SK-N-SH (cell line): ENCODE data around the gene C21orf91. TPM values are rescaled to one million over a fixed set of nuclear protein-coding genes. Genes with fewer than 3 reads are reported as not detected.

Source experiments
- CTCF ChIA-PET: fragments of 300-600, 350-600 bp; formaldehyde crosslinking; extraction: SDS; loops from one replicate; lab custom pipeline; 2021; lab: Yijun Ruan, JAX
- POLR2A ChIA-PET: fragments of 350-600 bp; sonication (Branson Sonifier 250); formaldehyde crosslinking; extraction: SDS; loops from one replicate; lab custom pipeline; 2020; ENCODE audit warnings: antibody characterized with exemption, inconsistent platforms; lab: Yijun Ruan, JAX
- DNase-seq: peaks from one replicate; pipeline ENCODE4 v3.0.0; 2012
- H2AFZ ChIP-seq: fragments of 200-600 bp; sonication (generic); 2 replicates; pipeline ENCODE4 v1.8.1; 2016; ENCODE audit warnings: antibody characterized with exemption, mild to moderate bottlenecking, low read depth
- H3F3A ChIP-seq: fragments of 200-600 bp; sonication (generic); replicated peaks from 2 replicates; pipeline ENCODE3; 2016; ENCODE audit warnings: antibody characterized with exemption, mild to moderate bottlenecking; ENCODE audit not compliant: insufficient read depth
- H3K27ac ChIP-seq, 2 experiments: fragments of 200-500 bp in 1 of 2; fragments of 200-600 bp in 1 of 2; sonication (Bioruptor generic) in 1 of 2; sonication (generic), shearing (Covaris generic) in 1 of 2; 2 replicates each; pipeline versions ENCODE4 v1.5.1 to v1.6.1; 2014 to 2016; ENCODE audit warnings: low read depth in 2 of 2, inconsistent platforms in 1 of 2, low read length in 1 of 2, mild to moderate bottlenecking in 1 of 2, mixed read lengths in 1 of 2
- H3K27me3 ChIP-seq: fragments of 200-600 bp; sonication (generic), shearing (Covaris generic); 2 replicates; pipeline ENCODE4 v1.6.1; 2016; ENCODE audit warnings: mixed run types; ENCODE audit not compliant: insufficient read depth
- H3K36me3 ChIP-seq, 2 experiments: fragments of 200-500 bp in 1 of 2; fragments of 200-600 bp in 1 of 2; sonication (Bioruptor generic) in 1 of 2; sonication (generic) in 1 of 2; replicated peaks in 1 of 2; 2 replicates each; pipeline versions ENCODE3 to v1.5.1; 2014 to 2016; ENCODE audit warnings: low read length in 1 of 2, mild to moderate bottlenecking in 1 of 2; ENCODE audit not compliant: insufficient read depth in 2 of 2, control insufficient read depth in 1 of 2
- H3K4me1 ChIP-seq, 2 experiments: fragments of 200-500 bp in 1 of 2; fragments of 200-600 bp in 1 of 2; sonication (Bioruptor generic) in 1 of 2; sonication (generic), shearing (Covaris generic) in 1 of 2; 2 replicates each; pipeline versions ENCODE4 v1.5.1 to v1.6.1; 2014 to 2016; ENCODE audit warnings: low read depth in 1 of 2, low read length in 1 of 2, mixed run types in 1 of 2; ENCODE audit not compliant: insufficient read depth in 2 of 2, control insufficient read depth in 1 of 2
- H3K4me2 ChIP-seq: fragments of 200-600 bp; sonication (generic), shearing (Covaris generic); 2 replicates; pipeline ENCODE4 v1.6.1; 2017; ENCODE audit warnings: mixed run types
- H3K4me3 ChIP-seq, 2 experiments: fragments of 200-500 bp in 1 of 2; fragments of 200-600 bp in 1 of 2; sonication (Bioruptor generic) in 1 of 2; sonication (generic), shearing (Covaris generic) in 1 of 2; 2 replicates each; pipeline versions ENCODE4 v1.5.1 to v1.8.1; 2014 to 2016; ENCODE audit warnings: low read depth in 2 of 2, inconsistent platforms in 1 of 2, low read length in 1 of 2, mild to moderate bottlenecking in 1 of 2, mixed read lengths in 1 of 2, moderate library complexity in 1 of 2
- H3K79me2 ChIP-seq: fragments of 200-600 bp; sonication (generic); 2 replicates; pipeline ENCODE4 v1.8.1; 2017; ENCODE audit warnings: mild to moderate bottlenecking; ENCODE audit not compliant: insufficient read depth
- H3K9ac ChIP-seq: fragments of 200-600 bp; sonication (generic); 2 replicates; pipeline ENCODE4 v1.6.1; 2017; ENCODE audit warnings: mixed run types
- H3K9me2 ChIP-seq: fragments of 200-600 bp; sonication (generic); 2 replicates; pipeline ENCODE4 v1.6.1; 2017; ENCODE audit warnings: mixed run types
- H3K9me3 ChIP-seq: fragments of 200-600 bp; sonication (generic); 2 replicates; pipeline ENCODE4 v1.6.1; 2017; ENCODE audit warnings: mixed run types, mild to moderate bottlenecking, moderate library complexity
- H4K20me1 ChIP-seq: fragments of 200-600 bp; sonication (generic); 2 replicates; pipeline ENCODE4 v1.6.1; 2017; ENCODE audit warnings: mild to moderate bottlenecking, mixed run types; ENCODE audit not compliant: insufficient read depth
- EP300 ChIP-seq, 2 experiments: IDR thresholded peaks; 2 replicates each; pipeline versions ENCODE4 v1.4.0 to v1.6.1; 2012; ENCODE audit warnings: borderline replicate concordance in 1 of 2, low read depth in 1 of 2, low read length in 1 of 2
- FOSL2 ChIP-seq: IDR thresholded peaks from 2 replicates; pipeline ENCODE4 v1.4.0; 2012; ENCODE audit warnings: low read depth, mild to moderate bottlenecking, moderate library complexity, borderline replicate concordance
- GATA2 ChIP-seq: sonication (generic); formaldehyde crosslinking; IDR thresholded peaks from 2 replicates; pipeline ENCODE4 v1.5.0; 2020; ENCODE audit warnings: mild to moderate bottlenecking, missing genetic modification reagents
- JUND ChIP-seq: IDR thresholded peaks from 2 replicates; pipeline ENCODE4 v1.4.0; 2012
- MAX ChIP-seq: IDR thresholded peaks from 2 replicates; pipeline ENCODE4 v1.4.0; 2012; ENCODE audit warnings: low read depth
- NFIC ChIP-seq: IDR thresholded peaks from 2 replicates; pipeline ENCODE4 v1.4.0; 2012; ENCODE audit warnings: borderline replicate concordance
- RAD21 ChIP-seq: IDR thresholded peaks from 2 replicates; pipeline ENCODE4 v1.6.1; 2012; ENCODE audit warnings: mild to moderate bottlenecking, low read length
- RCOR1 ChIP-seq: fragments of 150-350 bp; IDR thresholded peaks from 2 replicates; pipeline ENCODE4 v1.6.1; 2017; ENCODE audit warnings: antibody characterized with exemption, low read length
- RFX5 ChIP-seq: IDR thresholded peaks from 2 replicates; pipeline ENCODE4 v1.6.1; 2012; ENCODE audit warnings: mild to moderate bottlenecking, improper control_type of control experiment, low read length
- RXRA ChIP-seq: IDR thresholded peaks from 2 replicates; pipeline ENCODE4 v1.4.0; 2012; ENCODE audit warnings: low read depth, mild to moderate bottlenecking, borderline replicate concordance
- SIN3A ChIP-seq: IDR thresholded peaks from 2 replicates; pipeline ENCODE4 v1.6.1; 2012; ENCODE audit warnings: low read depth, mild to moderate bottlenecking, low read length, moderate library complexity, borderline replicate concordance
- SMC3 ChIP-seq: IDR thresholded peaks from 2 replicates; pipeline ENCODE4 v1.6.1; 2012; ENCODE audit warnings: low read depth, low read length, improper control_type of control experiment
- TAF1 ChIP-seq: IDR thresholded peaks from 2 replicates; pipeline ENCODE4 v1.6.1; 2012; ENCODE audit warnings: low read depth, mild to moderate bottlenecking, low read length, moderate library complexity, borderline replicate concordance
- YY1 ChIP-seq: IDR thresholded peaks from 2 replicates; pipeline ENCODE4 v1.4.0; 2012; ENCODE audit warnings: low read depth, mild to moderate bottlenecking
- WGBS: methylation state at CpG from one replicate; pipeline ENCODE4 v1.1.6; 2017; ENCODE audit warnings: low lambda C conversion rate; 5-methylcytosine and 5-hydroxymethylcytosine counted together
- polyA plus RNA-seq, 3 experiments: library from polyadenylated mRNA; depleted of rRNA; stranded (reverse); fragments of >200 nt; gene quantifications; 2 replicates each; pipeline ENCODE4 v1.2.3, GENCODE V29; 2012
- TF ChIP-seq, protein P1 (sequence below): IDR thresholded peaks from 2 replicates; pipeline ENCODE4 v1.4.0; 2012; ENCODE audit warnings: low read depth, borderline replicate concordance
- TF ChIP-seq, protein P2 (sequence below): IDR thresholded peaks from 2 replicates; pipeline ENCODE4; 2012
- TF ChIP-seq, protein P3 (sequence below): IDR thresholded peaks from 2 replicates; pipeline ENCODE4 v1.6.1; 2012; ENCODE audit warnings: mild to moderate bottlenecking, low read depth, low read length, moderate library complexity

Gene C21orf91
- polyA plus RNA-seq, 1 of the 3 experiments (the other 2 are of a cell fraction) = 2.2 TPM

GRCh38 chr21:17783481-17784179 is 35.5 kb downstream of the C21orf91 start:
- ChIA-PET POLR2A (interaction anchor here (0.6 to 2.3 kb wide), 3 partner anchors 14 to 117 kb away, joined by 3 to 6 read pairs (median 3); partner anchors contain the start of gene C21orf91), CTCF (interaction anchor here (0.6 kb wide), 1 partner anchor 23 kb away, joined by 3 read pairs; no protein-coding TSS in a partner anchor)
- WGBS = 90% methylated on average over 2 of the region's 2 CpGs
- Histone ChIP-seq H3F3A (no peaks in the 10 kb centered on the region), H2AFZ (no peak overlapping the region), H4K20me1 (no peaks in the 10 kb centered on the region), H3K9me2 (no peaks in the 10 kb centered on the region), H3K4me2 (no peak overlapping the region), H3K4me1 (no peaks in the 10 kb centered on the region), H3K9me3 (0 out of 2 replicates have a peak, but pooled peaks cover 3% of the 10 kb centered on the region), H3K9ac (no peak overlapping the region), H3K79me2 (no peaks in the 10 kb centered on the region), H3K36me3 (peaks cover 0 to 13% of the 10 kb centered on the region in 2 experiments), H3K4me3 (no peak overlapping the region), H3K27me3 (no peaks in the 10 kb centered on the region), H3K27ac (no peak overlapping the region)
- no peak for DNase-seq
- TF ChIP-seq GATA2 (no peak), RAD21 (no peak), EP300 (IDR thresholded peaks at IDR 0.05; ENCODE audit: borderline replicate concordance in 1 of 2, low read depth in 1 of 2, low read length in 1 of 2) (no peak)
- TF ChIP-seq, protein P1, sequence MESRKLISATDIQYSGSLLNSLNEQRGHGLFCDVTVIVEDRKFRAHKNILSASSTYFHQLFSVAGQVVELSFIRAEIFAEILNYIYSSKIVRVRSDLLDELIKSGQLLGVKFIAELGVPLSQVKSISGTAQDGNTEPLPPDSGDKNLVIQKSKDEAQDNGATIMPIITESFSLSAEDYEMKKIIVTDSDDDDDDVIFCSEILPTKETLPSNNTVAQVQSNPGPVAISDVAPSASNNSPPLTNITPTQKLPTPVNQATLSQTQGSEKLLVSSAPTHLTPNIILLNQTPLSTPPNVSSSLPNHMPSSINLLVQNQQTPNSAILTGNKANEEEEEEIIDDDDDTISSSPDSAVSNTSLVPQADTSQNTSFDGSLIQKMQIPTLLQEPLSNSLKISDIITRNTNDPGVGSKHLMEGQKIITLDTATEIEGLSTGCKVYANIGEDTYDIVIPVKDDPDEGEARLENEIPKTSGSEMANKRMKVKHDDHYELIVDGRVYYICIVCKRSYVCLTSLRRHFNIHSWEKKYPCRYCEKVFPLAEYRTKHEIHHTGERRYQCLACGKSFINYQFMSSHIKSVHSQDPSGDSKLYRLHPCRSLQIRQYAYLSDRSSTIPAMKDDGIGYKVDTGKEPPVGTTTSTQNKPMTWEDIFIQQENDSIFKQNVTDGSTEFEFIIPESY = no peak

DNA sequence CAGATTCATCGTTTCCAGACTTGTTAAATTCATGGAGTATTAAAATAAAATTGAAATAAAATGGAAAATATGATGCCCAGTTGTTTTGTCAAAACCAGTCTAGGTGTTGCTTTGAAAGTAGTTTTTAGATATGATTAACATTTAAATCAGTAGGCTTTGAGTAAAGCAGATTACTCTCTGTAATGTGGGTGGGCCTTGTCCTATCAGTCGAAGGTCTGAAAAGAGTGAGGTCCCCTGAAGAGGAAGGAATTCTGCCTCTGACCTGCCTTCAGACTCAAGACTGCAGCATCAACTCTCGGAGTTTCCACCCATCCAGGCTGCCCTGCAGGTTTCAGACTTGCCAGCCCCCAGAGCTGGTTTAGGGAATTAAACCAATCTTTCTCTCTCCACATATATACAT is 36.2 kb downstream of the C21orf91 start:
- POLR2A ChIA-PET = interaction anchor here (1.2 to 2.3 kb wide), 2 partner anchors 13 to 36 kb away, joined by 3 to 6 read pairs; partner anchors contain the start of gene C21orf91
- TF ChIP-seq, protein P1 = no peak
- TF ChIP-seq JUND (no peak), SIN3A (no peak), NFIC (no peak), TAF1 (no peak), RXRA (no peak), MAX (no peak), RAD21 (no peak), SMC3 (no peak), RFX5 (no peak), YY1 (no peak), RCOR1 (no peak), FOSL2 (no peak)
- TF ChIP-seq, protein P2, sequence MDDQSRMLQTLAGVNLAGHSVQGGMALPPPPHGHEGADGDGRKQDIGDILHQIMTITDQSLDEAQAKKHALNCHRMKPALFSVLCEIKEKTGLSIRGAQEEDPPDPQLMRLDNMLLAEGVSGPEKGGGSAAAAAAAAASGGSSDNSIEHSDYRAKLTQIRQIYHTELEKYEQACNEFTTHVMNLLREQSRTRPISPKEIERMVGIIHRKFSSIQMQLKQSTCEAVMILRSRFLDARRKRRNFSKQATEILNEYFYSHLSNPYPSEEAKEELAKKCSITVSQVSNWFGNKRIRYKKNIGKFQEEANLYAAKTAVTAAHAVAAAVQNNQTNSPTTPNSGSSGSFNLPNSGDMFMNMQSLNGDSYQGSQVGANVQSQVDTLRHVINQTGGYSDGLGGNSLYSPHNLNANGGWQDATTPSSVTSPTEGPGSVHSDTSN = no peak
- TF ChIP-seq, protein P3, sequence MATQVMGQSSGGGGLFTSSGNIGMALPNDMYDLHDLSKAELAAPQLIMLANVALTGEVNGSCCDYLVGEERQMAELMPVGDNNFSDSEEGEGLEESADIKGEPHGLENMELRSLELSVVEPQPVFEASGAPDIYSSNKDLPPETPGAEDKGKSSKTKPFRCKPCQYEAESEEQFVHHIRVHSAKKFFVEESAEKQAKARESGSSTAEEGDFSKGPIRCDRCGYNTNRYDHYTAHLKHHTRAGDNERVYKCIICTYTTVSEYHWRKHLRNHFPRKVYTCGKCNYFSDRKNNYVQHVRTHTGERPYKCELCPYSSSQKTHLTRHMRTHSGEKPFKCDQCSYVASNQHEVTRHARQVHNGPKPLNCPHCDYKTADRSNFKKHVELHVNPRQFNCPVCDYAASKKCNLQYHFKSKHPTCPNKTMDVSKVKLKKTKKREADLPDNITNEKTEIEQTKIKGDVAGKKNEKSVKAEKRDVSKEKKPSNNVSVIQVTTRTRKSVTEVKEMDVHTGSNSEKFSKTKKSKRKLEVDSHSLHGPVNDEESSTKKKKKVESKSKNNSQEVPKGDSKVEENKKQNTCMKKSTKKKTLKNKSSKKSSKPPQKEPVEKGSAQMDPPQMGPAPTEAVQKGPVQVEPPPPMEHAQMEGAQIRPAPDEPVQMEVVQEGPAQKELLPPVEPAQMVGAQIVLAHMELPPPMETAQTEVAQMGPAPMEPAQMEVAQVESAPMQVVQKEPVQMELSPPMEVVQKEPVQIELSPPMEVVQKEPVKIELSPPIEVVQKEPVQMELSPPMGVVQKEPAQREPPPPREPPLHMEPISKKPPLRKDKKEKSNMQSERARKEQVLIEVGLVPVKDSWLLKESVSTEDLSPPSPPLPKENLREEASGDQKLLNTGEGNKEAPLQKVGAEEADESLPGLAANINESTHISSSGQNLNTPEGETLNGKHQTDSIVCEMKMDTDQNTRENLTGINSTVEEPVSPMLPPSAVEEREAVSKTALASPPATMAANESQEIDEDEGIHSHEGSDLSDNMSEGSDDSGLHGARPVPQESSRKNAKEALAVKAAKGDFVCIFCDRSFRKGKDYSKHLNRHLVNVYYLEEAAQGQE = no peak

More for the DNA sequence above, 36.2 kb downstream of the C21orf91 start:
- no peak for DNase-seq
- Histone ChIP-seq H3K9me3 (0 out of 2 replicates have a peak, but pooled peaks cover 3% of the 10 kb centered on the region), H3K27ac (no peak overlapping the region), H3K4me3 (no peak overlapping the region), H3K9me2 (no peaks in the 10 kb centered on the region), H3K4me2 (no peak overlapping the region), H4K20me1 (no peaks in the 10 kb centered on the region), H3K36me3 (peaks cover 0 to 12% of the 10 kb centered on the region in 2 experiments), H3K27me3 (no peaks in the 10 kb centered on the region), H2AFZ (no peak overlapping the region), H3K4me1 (no peaks in the 10 kb centered on the region), H3K9ac (no peak overlapping the region), H3F3A (no peaks in the 10 kb centered on the region), H3K79me2 (no peaks in the 10 kb centered on the region)
- CTCF ChIA-PET = interaction anchor here (2.2 kb wide), 1 partner anchor 142 kb away, joined by 5 read pairs; no protein-coding TSS in a partner anchor
- 57% methylated on average over 3 of the region's 3 CpGs for WGBS
